Panc1 (cell line): ENCODE data around the gene LPP.

Experiments
- CTCF ChIP-seq: fragments of 450-650 bp; IDR thresholded peaks from 2 replicates; pipeline ENCODE4 v1.5.1; 2017; ENCODE audit warnings: mild to moderate bottlenecking
- POLR2AphosphoS5 ChIP-seq: IDR thresholded peaks from 2 replicates; pipeline ENCODE4 v1.6.1; 2012; ENCODE audit warnings: mild to moderate bottlenecking, low read depth, low read length, moderate library complexity
- TCF7L2 ChIP-seq: IDR thresholded peaks from 2 replicates; pipeline ENCODE4 v1.6.1; 2011; ENCODE audit warnings: mild to moderate bottlenecking, low read depth, low read length, inconsistent platforms

- TF ChIP-seq TCF7L2 = no peak
- no peak for TF ChIP-seq CTCF
- no peak for TF ChIP-seq POLR2AphosphoS5
These were observed 375.3 kb downstream of the LPP start for GRCh38 chr3:188529228-188529627.
